Measurements from ENCODE around the gene PCSK6. TPM values are rescaled to one million over a fixed set of nuclear protein-coding genes. Genes with fewer than 3 reads are reported as not detected.

The PCSK6 gene
- total and polyA plus RNA-seq, 2 donors from 2014 or later: 3.8 to 7.3 TPM

- Histone ChIP-seq H3K9ac (ENCODE audit: low read length in 3 of 3) (no peak overlapping the region), H3K9me3 (ENCODE audit: control insufficient read depth in 2 of 3, insufficient read depth in 1 of 3, low read length in 3 of 3) (no peaks in the 10 kb centered on the region), H3K27me3 (ENCODE audit: control insufficient read depth, insufficient read depth, low read length) (no peaks in the 10 kb centered on the region), H3K36me3 (ENCODE audit: control insufficient read depth in 2 of 3, insufficient read depth in 3 of 3, low read length in 3 of 3) (no peaks in the 10 kb centered on the region), H3K27ac (ENCODE audit: low read depth in 2 of 2, low read length in 2 of 2) (no peak overlapping the region), H3K4me1 (ENCODE audit: control insufficient read depth in 2 of 3, insufficient read depth in 2 of 3, low read depth in 1 of 3, low read length in 3 of 3) (no peaks in the 10 kb centered on the region), H3K4me3 (ENCODE audit: low read length in 3 of 3) (no peak overlapping the region)
- DNase-seq (no peak), FAIRE-seq (no peak)
- TF ChIP-seq CTCF (IDR thresholded peaks at IDR 0.05; ENCODE audit: borderline replicate concordance, extremely low read depth, insufficient read depth): no peak
- intact Hi-C loops (cut with DNase I): loop anchor here (10.0 kb wide), 1 partner anchor 58 kb away; no protein-coding TSS in a partner anchor
These were observed 127.1 kb downstream of the PCSK6 start for GRCh38 chr15:101362359-101362758.

GRCh38 chr15:101361418-101361817 is 128.1 kb downstream of the PCSK6 start:
- no peak for FAIRE-seq
- H3K36me3 ChIP-seq (ENCODE audit: control insufficient read depth in 2 of 3, insufficient read depth in 3 of 3, low read length in 3 of 3): no peaks in the 10 kb centered on the region

GRCh38 chr15:101359365-101359947 is 130.1 kb downstream of the PCSK6 start:
- Histone ChIP-seq H3K27ac (ENCODE audit: low read depth in 2 of 2, low read length in 2 of 2) (no peak overlapping the region), H3K27me3 (ENCODE audit: control insufficient read depth, insufficient read depth, low read length) (no peaks in the 10 kb centered on the region), H3K36me3 (ENCODE audit: control insufficient read depth in 2 of 3, insufficient read depth in 3 of 3, low read length in 3 of 3) (no peaks in the 10 kb centered on the region), H3K4me3 (ENCODE audit: low read length in 3 of 3) (no peak overlapping the region), H3K4me1 (ENCODE audit: control insufficient read depth in 2 of 3, insufficient read depth in 2 of 3, low read depth in 1 of 3, low read length in 3 of 3) (no peaks in the 10 kb centered on the region), H3K9ac (ENCODE audit: low read length in 3 of 3) (no peak overlapping the region), H3K9me3 (ENCODE audit: control insufficient read depth in 2 of 3, insufficient read depth in 1 of 3, low read length in 3 of 3) (no peaks in the 10 kb centered on the region)
- TF ChIP-seq CTCF (IDR thresholded peaks at IDR 0.05; ENCODE audit: borderline replicate concordance, extremely low read depth, insufficient read depth): no peak
- DNase-seq (peak in 1 of 5 donors; percentile 26), FAIRE-seq (no peak)
- intact Hi-C loops (cut with DNase I): no loop called here

More at GRCh38 chr15:101361418-101361817, 128.1 kb downstream of the PCSK6 start:
- Histone ChIP-seq H3K27me3 (ENCODE audit: control insufficient read depth, insufficient read depth, low read length) (no peaks in the 10 kb centered on the region), H3K27ac (ENCODE audit: low read depth in 2 of 2, low read length in 2 of 2) (no peak overlapping the region), H3K4me1 (ENCODE audit: control insufficient read depth in 2 of 3, insufficient read depth in 2 of 3, low read depth in 1 of 3, low read length in 3 of 3) (no peaks in the 10 kb centered on the region), H3K9me3 (ENCODE audit: control insufficient read depth in 2 of 3, insufficient read depth in 1 of 3, low read length in 3 of 3) (no peaks in the 10 kb centered on the region), H3K9ac (ENCODE audit: low read length in 3 of 3) (no peak overlapping the region), H3K4me3 (ENCODE audit: low read length in 3 of 3) (no peak overlapping the region)
- TF ChIP-seq CTCF (IDR thresholded peaks at IDR 0.05; ENCODE audit: borderline replicate concordance, extremely low read depth, insufficient read depth): no peak
- DNase-seq: no peak
- intact Hi-C loops (cut with DNase I): loop anchor here (10.0 kb wide), 1 partner anchor 57 kb away; no protein-coding TSS in a partner anchor
